SK-N-SH (cell line): Measurements from ENCODE around the gene GATAD2B. TPM values are rescaled to one million over a fixed set of nuclear protein-coding genes. Genes with fewer than 3 reads are reported as not detected.

Experiments used
- CTCF ChIA-PET: fragments of 300-600, 350-600 bp; formaldehyde crosslinking; extraction: SDS; loops from one replicate; lab custom pipeline; 2021; lab: Yijun Ruan, JAX
- POLR2A ChIA-PET: fragments of 350-600 bp; sonication (Branson Sonifier 250); formaldehyde crosslinking; extraction: SDS; loops from one replicate; lab custom pipeline; 2020; ENCODE audit warnings: antibody characterized with exemption, inconsistent platforms; lab: Yijun Ruan, JAX
- DNase-seq: peaks from one replicate; pipeline ENCODE4 v3.0.0; 2012
- H2AFZ ChIP-seq: fragments of 200-600 bp; sonication (generic); 2 replicates; pipeline ENCODE4 v1.8.1; 2016; ENCODE audit warnings: antibody characterized with exemption, mild to moderate bottlenecking, low read depth
- H3F3A ChIP-seq: fragments of 200-600 bp; sonication (generic); replicated peaks from 2 replicates; pipeline ENCODE3; 2016; ENCODE audit warnings: antibody characterized with exemption, mild to moderate bottlenecking; ENCODE audit not compliant: insufficient read depth
- H3K27ac ChIP-seq, 2 experiments: fragments of 200-500 bp in 1 of 2; fragments of 200-600 bp in 1 of 2; sonication (Bioruptor generic) in 1 of 2; sonication (generic), shearing (Covaris generic) in 1 of 2; 2 replicates each; pipeline versions ENCODE4 v1.5.1 to v1.6.1; 2014 to 2016; ENCODE audit warnings: low read depth in 2 of 2, inconsistent platforms in 1 of 2, low read length in 1 of 2, mild to moderate bottlenecking in 1 of 2, mixed read lengths in 1 of 2
- H3K27me3 ChIP-seq: fragments of 200-600 bp; sonication (generic), shearing (Covaris generic); 2 replicates; pipeline ENCODE4 v1.6.1; 2016; ENCODE audit warnings: mixed run types; ENCODE audit not compliant: insufficient read depth
- H3K36me3 ChIP-seq, 2 experiments: fragments of 200-500 bp in 1 of 2; fragments of 200-600 bp in 1 of 2; sonication (Bioruptor generic) in 1 of 2; sonication (generic) in 1 of 2; replicated peaks in 1 of 2; 2 replicates each; pipeline versions ENCODE3 to v1.5.1; 2014 to 2016; ENCODE audit warnings: low read length in 1 of 2, mild to moderate bottlenecking in 1 of 2; ENCODE audit not compliant: insufficient read depth in 2 of 2, control insufficient read depth in 1 of 2
- H3K4me1 ChIP-seq, 2 experiments: fragments of 200-500 bp in 1 of 2; fragments of 200-600 bp in 1 of 2; sonication (Bioruptor generic) in 1 of 2; sonication (generic), shearing (Covaris generic) in 1 of 2; 2 replicates each; pipeline versions ENCODE4 v1.5.1 to v1.6.1; 2014 to 2016; ENCODE audit warnings: low read depth in 1 of 2, low read length in 1 of 2, mixed run types in 1 of 2; ENCODE audit not compliant: insufficient read depth in 2 of 2, control insufficient read depth in 1 of 2
- H3K4me2 ChIP-seq: fragments of 200-600 bp; sonication (generic), shearing (Covaris generic); 2 replicates; pipeline ENCODE4 v1.6.1; 2017; ENCODE audit warnings: mixed run types
- H3K4me3 ChIP-seq, 2 experiments: fragments of 200-500 bp in 1 of 2; fragments of 200-600 bp in 1 of 2; sonication (Bioruptor generic) in 1 of 2; sonication (generic), shearing (Covaris generic) in 1 of 2; 2 replicates each; pipeline versions ENCODE4 v1.5.1 to v1.8.1; 2014 to 2016; ENCODE audit warnings: low read depth in 2 of 2, inconsistent platforms in 1 of 2, low read length in 1 of 2, mild to moderate bottlenecking in 1 of 2, mixed read lengths in 1 of 2, moderate library complexity in 1 of 2
- H3K79me2 ChIP-seq: fragments of 200-600 bp; sonication (generic); 2 replicates; pipeline ENCODE4 v1.8.1; 2017; ENCODE audit warnings: mild to moderate bottlenecking; ENCODE audit not compliant: insufficient read depth
- H3K9ac ChIP-seq: fragments of 200-600 bp; sonication (generic); 2 replicates; pipeline ENCODE4 v1.6.1; 2017; ENCODE audit warnings: mixed run types
- H3K9me2 ChIP-seq: fragments of 200-600 bp; sonication (generic); 2 replicates; pipeline ENCODE4 v1.6.1; 2017; ENCODE audit warnings: mixed run types
- H3K9me3 ChIP-seq: fragments of 200-600 bp; sonication (generic); 2 replicates; pipeline ENCODE4 v1.6.1; 2017; ENCODE audit warnings: mixed run types, mild to moderate bottlenecking, moderate library complexity
- H4K20me1 ChIP-seq: fragments of 200-600 bp; sonication (generic); 2 replicates; pipeline ENCODE4 v1.6.1; 2017; ENCODE audit warnings: mild to moderate bottlenecking, mixed run types; ENCODE audit not compliant: insufficient read depth
- EP300 ChIP-seq, 2 experiments: IDR thresholded peaks; 2 replicates each; pipeline versions ENCODE4 v1.4.0 to v1.6.1; 2012; ENCODE audit warnings: borderline replicate concordance in 1 of 2, low read depth in 1 of 2, low read length in 1 of 2
- GATA2 ChIP-seq: sonication (generic); formaldehyde crosslinking; IDR thresholded peaks from 2 replicates; pipeline ENCODE4 v1.5.0; 2020; ENCODE audit warnings: mild to moderate bottlenecking, missing genetic modification reagents
- IRF3 ChIP-seq: fragments of 150-350 bp; IDR thresholded peaks from 2 replicates; pipeline ENCODE4 v1.6.1; 2016; ENCODE audit warnings: mild to moderate bottlenecking, low read depth, low read length
- JUND ChIP-seq: IDR thresholded peaks from 2 replicates; pipeline ENCODE4 v1.4.0; 2012
- MXI1 ChIP-seq: IDR thresholded peaks from 2 replicates; pipeline ENCODE4 v1.6.1; 2012; ENCODE audit warnings: mild to moderate bottlenecking, low read depth, low read length, improper control_type of control experiment
- NFIC ChIP-seq: IDR thresholded peaks from 2 replicates; pipeline ENCODE4 v1.4.0; 2012; ENCODE audit warnings: borderline replicate concordance
- PBX3 ChIP-seq: IDR thresholded peaks from 2 replicates; pipeline ENCODE4; 2012
- POLR2AphosphoS5 ChIP-seq: IDR thresholded peaks from 2 replicates; pipeline ENCODE4 v1.6.1; 2012; ENCODE audit warnings: low read depth, low read length
- RCOR1 ChIP-seq: fragments of 150-350 bp; IDR thresholded peaks from 2 replicates; pipeline ENCODE4 v1.6.1; 2017; ENCODE audit warnings: antibody characterized with exemption, low read length
- REST ChIP-seq: IDR thresholded peaks from 2 replicates; pipeline ENCODE4 v1.6.1; 2012; ENCODE audit warnings: mild to moderate bottlenecking, low read depth, low read length, moderate library complexity
- RFX5 ChIP-seq: IDR thresholded peaks from 2 replicates; pipeline ENCODE4 v1.6.1; 2012; ENCODE audit warnings: mild to moderate bottlenecking, improper control_type of control experiment, low read length
- SMC3 ChIP-seq: IDR thresholded peaks from 2 replicates; pipeline ENCODE4 v1.6.1; 2012; ENCODE audit warnings: low read depth, low read length, improper control_type of control experiment
- TAF1 ChIP-seq: IDR thresholded peaks from 2 replicates; pipeline ENCODE4 v1.6.1; 2012; ENCODE audit warnings: low read depth, mild to moderate bottlenecking, low read length, moderate library complexity, borderline replicate concordance
- TCF12 ChIP-seq: IDR thresholded peaks from 2 replicates; pipeline ENCODE4 v1.4.0; 2012
- TEAD4 ChIP-seq: IDR thresholded peaks from 2 replicates; pipeline ENCODE4 v1.4.0; 2012; ENCODE audit warnings: mild to moderate bottlenecking, borderline replicate concordance; ENCODE audit not compliant: insufficient read depth
- YY1 ChIP-seq: IDR thresholded peaks from 2 replicates; pipeline ENCODE4 v1.4.0; 2012; ENCODE audit warnings: low read depth, mild to moderate bottlenecking
- WGBS: methylation state at CpG from one replicate; pipeline ENCODE4 v1.1.6; 2017; ENCODE audit warnings: low lambda C conversion rate; 5-methylcytosine and 5-hydroxymethylcytosine counted together
- polyA plus RNA-seq, 3 experiments: library from polyadenylated mRNA; depleted of rRNA; stranded (reverse); fragments of >200 nt; gene quantifications; 2 replicates each; pipeline ENCODE4 v1.2.3, GENCODE V29; 2012
- TF ChIP-seq, protein P1 (sequence below): fragments of 200-600 bp; sonication (generic); IDR thresholded peaks from 2 replicates; pipeline ENCODE4 v1.6.1; 2017; ENCODE audit warnings: antibody characterized with exemption, mild to moderate bottlenecking, moderate library complexity
- TF ChIP-seq, protein P2 (sequence below): IDR thresholded peaks from 2 replicates; pipeline ENCODE4 v1.4.0; 2012; ENCODE audit warnings: low read depth

The GATAD2B gene
- polyA plus RNA-seq, 1 of the 3 experiments (the other 2 are of a cell fraction), result 2.8 TPM

GRCh38 chr1:153848805-153849204 lies 74.0 kb downstream of the GATAD2B start:
- Histone ChIP-seq H3K9me2 (no peaks in the 10 kb centered on the region), H3K27ac (no peak overlapping the region), H3K4me2 (no peak overlapping the region), H3K9ac (no peak overlapping the region), H3K79me2 (peaks cover 15% of the 10 kb centered on the region), H3K27me3 (no peaks in the 10 kb centered on the region), H3F3A (peaks cover 12% of the 10 kb centered on the region), H3K4me1 (no peaks in the 10 kb centered on the region), H3K4me3 (no peak overlapping the region), H3K36me3 (peaks cover 0 to 5% of the 10 kb centered on the region in 2 experiments), H2AFZ (no peak overlapping the region), H3K9me3 (no peaks in the 10 kb centered on the region), H4K20me1 (no peaks in the 10 kb centered on the region)
- TF ChIP-seq RFX5 (no peak), JUND (no peak), SMC3 (no peak), POLR2AphosphoS5 (no peak), REST (no peak), TAF1 (no peak), YY1 (no peak), RCOR1 (no peak), TCF12 (no peak), PBX3 (no peak), TEAD4 (no peak), GATA2 (no peak), EP300 (IDR thresholded peaks at IDR 0.05; ENCODE audit: borderline replicate concordance in 1 of 2, low read depth in 1 of 2, low read length in 1 of 2) (no peak), NFIC (no peak), MXI1 (no peak), IRF3 (no peak)
- TF ChIP-seq, protein P1, sequence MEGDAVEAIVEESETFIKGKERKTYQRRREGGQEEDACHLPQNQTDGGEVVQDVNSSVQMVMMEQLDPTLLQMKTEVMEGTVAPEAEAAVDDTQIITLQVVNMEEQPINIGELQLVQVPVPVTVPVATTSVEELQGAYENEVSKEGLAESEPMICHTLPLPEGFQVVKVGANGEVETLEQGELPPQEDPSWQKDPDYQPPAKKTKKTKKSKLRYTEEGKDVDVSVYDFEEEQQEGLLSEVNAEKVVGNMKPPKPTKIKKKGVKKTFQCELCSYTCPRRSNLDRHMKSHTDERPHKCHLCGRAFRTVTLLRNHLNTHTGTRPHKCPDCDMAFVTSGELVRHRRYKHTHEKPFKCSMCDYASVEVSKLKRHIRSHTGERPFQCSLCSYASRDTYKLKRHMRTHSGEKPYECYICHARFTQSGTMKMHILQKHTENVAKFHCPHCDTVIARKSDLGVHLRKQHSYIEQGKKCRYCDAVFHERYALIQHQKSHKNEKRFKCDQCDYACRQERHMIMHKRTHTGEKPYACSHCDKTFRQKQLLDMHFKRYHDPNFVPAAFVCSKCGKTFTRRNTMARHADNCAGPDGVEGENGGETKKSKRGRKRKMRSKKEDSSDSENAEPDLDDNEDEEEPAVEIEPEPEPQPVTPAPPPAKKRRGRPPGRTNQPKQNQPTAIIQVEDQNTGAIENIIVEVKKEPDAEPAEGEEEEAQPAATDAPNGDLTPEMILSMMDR, result no peak
- TF ChIP-seq, protein P2, sequence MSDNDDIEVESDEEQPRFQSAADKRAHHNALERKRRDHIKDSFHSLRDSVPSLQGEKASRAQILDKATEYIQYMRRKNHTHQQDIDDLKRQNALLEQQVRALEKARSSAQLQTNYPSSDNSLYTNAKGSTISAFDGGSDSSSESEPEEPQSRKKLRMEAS, result no peak
- POLR2A ChIA-PET, result no interaction called here
- 94% methylated on average over 5 of the region's 5 CpGs for WGBS
- CTCF ChIA-PET, result interaction anchor here (0.9 to 2.2 kb wide), 2 partner anchors 13 to 27 kb away, joined by 3 to 8 read pairs; no protein-coding TSS in a partner anchor
- no peak for DNase-seq
